Mesothelial cell of epicardium (in vitro differentiated cells): Measurements from ENCODE around the gene ACOXL. TPM values are rescaled to one million over a fixed set of nuclear protein-coding genes. Genes with fewer than 3 reads are reported as not detected.
"Not testable (repeated sequence)": the region's sequence is repeated elsewhere in the genome, so short reads cannot be mapped to it uniquely, and the experiment has no call there.

Experiments
- DNase-seq, 2 experiments: peaks; one replicate each; pipeline ENCODE4 v3.0.0; 2021; ENCODE audit warnings: low spot score in 2 of 2; ENCODE audit not compliant: unreplicated experiment in 2 of 2
- H3K27ac Mint-ChIP-seq: 2 replicates; pipeline ENCODE4 v1.8.0; 2021; ENCODE audit warnings: mixed read lengths
- H3K27me3 Mint-ChIP-seq: 2 replicates; pipeline ENCODE4 v1.8.0; 2021; ENCODE audit warnings: low read depth, mixed read lengths
- H3K36me3 Mint-ChIP-seq: 2 replicates; pipeline ENCODE4 v1.8.0; 2021; ENCODE audit warnings: mixed read lengths
- H3K4me1 Mint-ChIP-seq: 2 replicates; pipeline ENCODE4 v1.8.0; 2021; ENCODE audit warnings: mixed read lengths
- H3K4me3 Mint-ChIP-seq: 2 replicates; pipeline ENCODE4 v1.8.0; 2021; ENCODE audit warnings: mild to moderate bottlenecking, moderate library complexity, mixed read lengths
- H3K9me3 Mint-ChIP-seq: 2 replicates; pipeline ENCODE4 v1.8.0; 2021; ENCODE audit warnings: mixed read lengths
- total RNA-seq: library from RNA; stranded (reverse); gene quantifications from 3 replicates; pipeline ENCODE4 v1.2.1, GENCODE V29; 2021
- TF ChIP-seq, protein P1 (sequence below): fragments of 200-600 bp; sonication (generic); IDR thresholded peaks from one replicate; pipeline ENCODE4 v1.5.0; 2021; ENCODE audit warnings: antibody characterized with exemption; ENCODE audit not compliant: unreplicated experiment

The ACOXL gene
- total RNA-seq, 1 donor from 2014 or later: 0.20 TPM

DNA sequence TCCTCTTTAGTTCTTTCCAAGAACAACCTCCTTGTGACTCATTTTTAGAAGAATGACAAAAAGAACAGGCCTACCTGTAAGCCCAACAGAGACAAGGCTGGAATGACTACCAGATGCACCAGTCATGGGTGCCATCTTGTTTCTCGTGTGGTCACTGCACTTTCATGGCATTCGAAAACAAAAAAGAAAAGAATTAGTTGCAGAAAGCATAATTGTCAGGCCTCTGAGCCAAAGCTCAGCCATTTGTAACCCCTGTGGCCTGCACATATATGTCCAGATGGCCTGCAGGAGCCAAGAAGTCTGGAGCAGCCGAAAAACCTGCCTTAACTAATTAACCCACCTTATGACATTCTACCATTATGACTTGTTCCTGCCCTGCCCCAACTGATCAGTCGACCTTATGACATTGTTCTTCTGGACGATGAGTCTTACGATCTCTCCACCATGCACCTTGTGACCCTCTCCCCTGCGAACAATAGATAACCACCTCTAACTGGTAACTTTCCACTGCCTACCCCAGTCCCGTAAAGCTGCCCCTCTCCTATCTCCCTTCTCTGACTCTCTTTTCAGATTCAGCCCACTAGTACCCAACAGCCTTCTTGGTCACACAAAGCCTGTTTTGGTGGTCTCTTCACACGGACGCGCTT is 40.6 kb upstream of the ACOXL start:
- Mint-ChIP-seq H3K27ac (no peak overlapping the region), H3K4me3 (no peak overlapping the region), H3K4me1 (peaks cover 18% of the 10 kb centered on the region), H3K27me3 (peaks cover 2% of the 10 kb centered on the region), H3K9me3 (peaks cover 5% of the 10 kb centered on the region), H3K36me3 (no peaks in the 10 kb centered on the region)
- no peak for DNase-seq
- TF ChIP-seq, protein P1, sequence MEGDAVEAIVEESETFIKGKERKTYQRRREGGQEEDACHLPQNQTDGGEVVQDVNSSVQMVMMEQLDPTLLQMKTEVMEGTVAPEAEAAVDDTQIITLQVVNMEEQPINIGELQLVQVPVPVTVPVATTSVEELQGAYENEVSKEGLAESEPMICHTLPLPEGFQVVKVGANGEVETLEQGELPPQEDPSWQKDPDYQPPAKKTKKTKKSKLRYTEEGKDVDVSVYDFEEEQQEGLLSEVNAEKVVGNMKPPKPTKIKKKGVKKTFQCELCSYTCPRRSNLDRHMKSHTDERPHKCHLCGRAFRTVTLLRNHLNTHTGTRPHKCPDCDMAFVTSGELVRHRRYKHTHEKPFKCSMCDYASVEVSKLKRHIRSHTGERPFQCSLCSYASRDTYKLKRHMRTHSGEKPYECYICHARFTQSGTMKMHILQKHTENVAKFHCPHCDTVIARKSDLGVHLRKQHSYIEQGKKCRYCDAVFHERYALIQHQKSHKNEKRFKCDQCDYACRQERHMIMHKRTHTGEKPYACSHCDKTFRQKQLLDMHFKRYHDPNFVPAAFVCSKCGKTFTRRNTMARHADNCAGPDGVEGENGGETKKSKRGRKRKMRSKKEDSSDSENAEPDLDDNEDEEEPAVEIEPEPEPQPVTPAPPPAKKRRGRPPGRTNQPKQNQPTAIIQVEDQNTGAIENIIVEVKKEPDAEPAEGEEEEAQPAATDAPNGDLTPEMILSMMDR: no peak

DNA sequence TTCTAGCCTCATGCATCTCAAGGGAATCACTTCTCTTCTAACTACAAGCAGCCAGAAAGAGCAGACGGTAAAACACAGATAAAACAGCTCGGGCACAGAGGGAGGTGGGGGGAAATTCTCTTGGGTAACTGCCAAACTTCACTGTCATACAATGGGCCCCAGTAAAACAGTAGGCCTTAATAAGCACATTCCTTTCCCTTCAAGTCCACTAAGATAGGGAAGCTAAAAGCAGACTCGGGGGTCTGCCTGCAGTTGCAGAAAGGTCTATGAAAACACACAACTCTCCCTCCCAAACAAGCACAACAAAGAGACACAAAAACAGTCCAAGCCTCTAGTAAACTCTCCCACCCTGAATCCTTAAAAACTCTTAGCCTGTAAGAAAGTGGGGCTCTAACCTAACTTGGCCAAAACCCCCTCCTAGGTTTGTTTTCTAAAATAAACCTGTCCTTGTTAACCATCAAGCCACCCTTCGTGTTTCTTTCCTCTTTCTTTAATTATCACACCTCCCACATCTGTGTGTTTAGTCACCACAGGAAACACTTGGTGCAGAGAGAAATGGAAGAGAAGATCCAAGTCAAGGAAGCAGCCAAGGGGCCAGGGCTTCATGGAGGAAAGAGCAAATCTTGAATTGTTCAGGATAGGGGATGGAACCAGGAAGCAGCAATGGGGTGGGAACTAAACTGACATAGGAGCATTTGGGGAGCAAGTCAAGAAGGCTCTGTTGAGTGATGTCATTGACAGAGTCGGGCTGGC is 37.1 kb upstream of the ACOXL start:
- not testable (repeated sequence) for H3K27me3 Mint-ChIP-seq, H3K9me3 Mint-ChIP-seq

DNA sequence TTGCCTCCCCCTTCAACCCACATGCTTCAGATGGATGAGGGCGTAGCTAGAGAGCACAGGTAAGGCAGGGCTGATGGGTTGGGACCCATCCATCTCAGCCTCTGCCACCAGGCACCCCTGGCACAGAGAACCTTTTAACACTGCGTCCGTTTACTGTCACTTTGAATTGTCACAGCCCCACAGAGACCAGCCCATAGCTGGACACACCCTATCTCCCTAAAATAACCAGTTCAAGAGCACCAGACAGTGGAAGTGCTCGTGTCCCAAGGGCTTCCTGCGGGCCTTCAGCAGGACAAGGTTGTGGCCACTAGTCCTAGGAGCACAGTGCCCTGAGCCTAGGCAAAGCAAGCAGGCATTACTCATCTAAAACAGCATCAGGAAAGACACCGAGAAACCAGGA is 34.1 kb upstream of the ACOXL start:
- not testable (repeated sequence) for DNase-seq, H3K27me3 Mint-ChIP-seq, H3K36me3 Mint-ChIP-seq, H3K27ac Mint-ChIP-seq, H3K9me3 Mint-ChIP-seq, H3K4me3 Mint-ChIP-seq
- peaks cover 18% of the 10 kb centered on the region for H3K4me1 Mint-ChIP-seq

More for the DNA sequence above, 37.1 kb upstream of the ACOXL start:
- peak overlapping the region; percentile 89 for H3K27ac Mint-ChIP-seq
- peaks cover 18% of the 10 kb centered on the region for H3K4me1 Mint-ChIP-seq
- not testable (repeated sequence) for H3K4me3 Mint-ChIP-seq, DNase-seq, H3K36me3 Mint-ChIP-seq

DNA sequence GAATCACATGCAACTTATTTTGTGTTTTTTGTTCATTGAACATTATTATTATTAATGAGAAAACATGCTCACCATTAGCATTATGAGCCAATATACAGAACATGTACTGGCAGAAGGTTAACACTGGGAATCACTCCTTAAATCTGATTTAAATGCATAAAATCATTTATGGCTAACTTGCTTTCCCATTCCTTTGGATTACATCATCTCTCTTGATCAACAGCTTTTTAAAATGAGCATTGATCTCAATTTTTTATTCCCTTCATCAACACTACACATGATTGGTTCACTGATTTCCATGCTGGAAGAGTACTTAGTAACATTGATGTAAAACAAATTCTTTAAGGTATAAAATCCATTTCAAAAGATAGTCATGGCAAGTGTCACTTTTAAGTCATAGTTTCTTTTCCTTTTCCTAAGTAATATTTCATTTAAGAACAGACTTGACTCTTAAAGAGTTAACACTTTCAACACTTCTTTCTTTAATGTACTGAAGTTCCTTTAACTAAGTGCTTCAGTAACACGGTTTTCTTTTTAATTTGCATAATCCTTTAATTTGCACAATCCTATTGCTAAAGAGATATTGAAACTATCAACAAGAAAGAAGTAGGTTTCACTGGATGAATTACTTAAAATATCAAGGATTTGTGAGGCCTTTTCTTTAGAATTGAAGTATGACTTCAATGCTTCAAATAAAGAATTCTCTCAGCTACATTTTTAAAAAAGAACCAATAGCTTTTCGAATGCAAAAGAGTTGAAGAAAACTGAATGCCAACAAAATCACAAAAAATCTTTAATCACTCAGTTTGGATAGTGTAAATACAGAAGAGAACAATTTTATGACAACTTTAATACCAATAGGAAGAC is 29.6 kb upstream of the ACOXL start:
- Mint-ChIP-seq H3K4me1 (no peaks in the 10 kb centered on the region), H3K9me3 (peaks cover 3% of the 10 kb centered on the region), H3K27ac (no peak overlapping the region), H3K4me3 (no peak overlapping the region), H3K36me3 (no peaks in the 10 kb centered on the region), H3K27me3 (peaks cover 38% of the 10 kb centered on the region)
- TF ChIP-seq, protein P1: no peak
- DNase-seq: no peak

DNA sequence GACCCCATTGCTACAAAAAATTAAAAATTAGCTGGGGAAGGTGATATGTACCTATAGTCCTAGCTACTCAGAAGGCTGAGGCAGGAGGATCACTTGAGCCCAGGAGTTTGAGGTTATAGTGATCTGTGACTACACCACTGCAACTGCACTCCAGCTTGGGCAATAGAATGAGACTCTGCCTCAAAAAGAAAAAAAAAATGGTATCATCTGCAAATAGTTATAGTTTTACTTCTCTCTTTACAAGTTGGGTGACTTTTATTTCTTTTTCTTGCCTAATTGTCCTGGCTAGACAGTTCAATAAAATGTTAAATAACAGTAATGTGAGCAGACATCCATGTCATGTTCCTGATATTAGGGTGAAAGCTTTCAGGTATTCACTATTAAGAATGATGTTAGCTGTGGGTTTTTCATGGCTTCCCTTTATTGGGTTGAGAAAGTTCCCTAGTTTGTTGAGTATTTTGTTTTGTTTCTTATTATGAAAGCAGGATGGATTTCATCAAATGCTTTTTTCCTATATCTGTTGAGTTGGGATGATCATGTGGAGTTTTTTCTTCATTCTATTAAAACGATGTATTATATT is 24.9 kb upstream of the ACOXL start:
- H3K27ac Mint-ChIP-seq: no peak overlapping the region
- peaks cover 3% of the 10 kb centered on the region for H3K9me3 Mint-ChIP-seq
- DNase-seq: no peak
- peaks cover 60% of the 10 kb centered on the region for H3K27me3 Mint-ChIP-seq
- TF ChIP-seq, protein P1: no peak
- no peak overlapping the region for H3K4me3 Mint-ChIP-seq
- H3K36me3 Mint-ChIP-seq: no peaks in the 10 kb centered on the region
- H3K4me1 Mint-ChIP-seq: no peaks in the 10 kb centered on the region

DNA sequence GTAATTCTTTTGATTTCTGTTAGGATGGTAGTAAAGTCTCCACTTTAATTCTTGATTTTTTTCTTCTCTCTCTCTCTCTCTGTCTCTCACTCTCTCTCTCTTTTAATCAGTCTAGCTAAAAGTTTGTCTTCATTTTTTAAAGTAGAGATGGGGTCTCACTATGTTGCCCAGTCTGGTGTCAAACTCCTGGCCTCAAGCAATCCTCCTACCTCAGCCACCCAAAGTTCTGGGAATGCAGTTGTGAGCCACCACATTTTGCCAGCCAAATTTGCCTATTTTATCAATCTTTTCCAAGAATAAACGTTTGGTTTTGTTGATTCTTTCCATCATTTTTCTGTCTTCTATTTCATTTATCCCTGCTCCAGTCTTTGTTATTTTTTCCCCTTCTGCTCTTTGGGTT is 23.9 kb upstream of the ACOXL start:
- no peaks in the 10 kb centered on the region for H3K4me1 Mint-ChIP-seq
- TF ChIP-seq, protein P1: no peak
- no peaks in the 10 kb centered on the region for H3K36me3 Mint-ChIP-seq
- no peak overlapping the region for H3K4me3 Mint-ChIP-seq
- peaks cover 57% of the 10 kb centered on the region for H3K27me3 Mint-ChIP-seq
- DNase-seq: no peak
- peaks cover 3% of the 10 kb centered on the region for H3K9me3 Mint-ChIP-seq
- H3K27ac Mint-ChIP-seq: no peak overlapping the region
